Transverse colon (tissue), 4 donors: ENCODE data around the gene SELPLG. TPM values are rescaled to one million over a fixed set of nuclear protein-coding genes. Genes with fewer than 3 reads are reported as not detected.
A peak's percentile ranks its signal among the peaks of the same experiment; 100 is the strongest.
"Not testable (repeated sequence)": the region's sequence is repeated elsewhere in the genome, so short reads cannot be mapped to it uniquely, and the experiment has no call there.

Source experiments
- DNase-seq: peaks from one replicate; pipeline ENCODE4 v3.0.0-alpha.2; 2019
- H3K27ac ChIP-seq, 4 donors: fragments of 200-600 bp; sonication (generic); 2 replicates each; pipeline ENCODE4 v1.5.1; 2016 to 2018; ENCODE audit warnings: inconsistent platforms in 4 of 4
- H3K27me3 ChIP-seq: fragments of 200-600 bp; sonication (generic); 2 replicates; pipeline ENCODE4 v1.5.1; 2017; ENCODE audit warnings: inconsistent platforms
- H3K36me3 ChIP-seq, 4 donors: fragments of 200-600 bp; sonication (generic); 2 replicates each; pipeline ENCODE4 v1.5.1; 2017 to 2019; ENCODE audit warnings: inconsistent platforms in 4 of 4
- H3K4me1 ChIP-seq, 4 donors: fragments of 200-600 bp; sonication (generic); 2 replicates each; pipeline ENCODE4 v1.5.1; 2017 to 2020; ENCODE audit warnings: inconsistent platforms in 4 of 4
- H3K4me3 ChIP-seq, 4 donors: fragments of 200-600 bp; sonication (generic); 1 replicate in 1 of 4; 2 replicates in 3 of 4; pipeline versions ENCODE4 v1.5.1 to v1.6.1; 2017 to 2019; ENCODE audit warnings: inconsistent platforms in 4 of 4
- H3K9me3 ChIP-seq, 2 donors: fragments of 200-600 bp; sonication (generic); 2 replicates each; pipeline ENCODE4 v1.5.1; 2017 to 2019; ENCODE audit warnings: inconsistent platforms in 2 of 2
- EP300 ChIP-seq: sonication (generic); formaldehyde crosslinking; IDR thresholded peaks from one replicate; pipeline ENCODE4 v1.6.1; 2017; ENCODE audit warnings: antibody characterized with exemption, low read depth
- POLR2A ChIP-seq: fragments of 450-650 bp; IDR thresholded peaks from one replicate; pipeline ENCODE4 v1.6.1; 2016; ENCODE audit warnings: antibody characterized with exemption, mild to moderate bottlenecking, moderate library complexity
- POLR2AphosphoS5 ChIP-seq, 3 donors: sonication (generic); formaldehyde crosslinking; IDR thresholded peaks; one replicate each; pipeline ENCODE4 v1.6.1; 2016; ENCODE audit warnings: antibody characterized with exemption in 3 of 3
- WGBS, 2 donors: methylation state at CpG; one replicate each; pipeline ENCODE4 v1.1.5; 2018; ENCODE audit warnings: low coverage in 1 of 2; 5-methylcytosine and 5-hydroxymethylcytosine counted together
- in situ Hi-C, 4 donors: fragments of 200-750 bp; cut with MboI; loops; one replicate each; pipeline versions ENCODE4 v1.15.0 to v1.15.1; 2017; ENCODE audit warnings: low sequenced_read_pairs in 3 of 4, low pct_ligation_motif_present in 1 of 4, low pct_unique_long_range_greater_than_20kb in 1 of 4
- intact Hi-C: fragments of 100-400 bp; cut with DNase I; formaldehyde crosslinking; loops from one replicate; pipeline ENCODE4 v1.15.1; 2023; ENCODE audit warnings: low total_unique reads
- total RNA-seq, 4 donors: library from RNA; depleted of rRNA; stranded (reverse); fragments of >200 nt; gene quantifications; one replicate each; pipeline ENCODE4 v1.1.0, GENCODE V29; 2016
- TF ChIP-seq, protein P1 (sequence below), 5 experiments: fragments of 200-600 bp in 3 of 5; fragments of 450-650 bp in 2 of 5; sonication (generic) in 3 of 5; IDR thresholded peaks; 1 replicate in 2 of 5; 2 replicates in 3 of 5; pipeline ENCODE4 v1.5.1; 2016 to 2017; ENCODE audit warnings: antibody characterized with exemption in 5 of 5, inconsistent platforms in 3 of 5, mild to moderate bottlenecking in 2 of 5, moderate library complexity in 1 of 5

The SELPLG gene
- total RNA-seq, 4 donors from 2014 or later = 1.6 to 9.4 (median 3.6) TPM

DNA sequence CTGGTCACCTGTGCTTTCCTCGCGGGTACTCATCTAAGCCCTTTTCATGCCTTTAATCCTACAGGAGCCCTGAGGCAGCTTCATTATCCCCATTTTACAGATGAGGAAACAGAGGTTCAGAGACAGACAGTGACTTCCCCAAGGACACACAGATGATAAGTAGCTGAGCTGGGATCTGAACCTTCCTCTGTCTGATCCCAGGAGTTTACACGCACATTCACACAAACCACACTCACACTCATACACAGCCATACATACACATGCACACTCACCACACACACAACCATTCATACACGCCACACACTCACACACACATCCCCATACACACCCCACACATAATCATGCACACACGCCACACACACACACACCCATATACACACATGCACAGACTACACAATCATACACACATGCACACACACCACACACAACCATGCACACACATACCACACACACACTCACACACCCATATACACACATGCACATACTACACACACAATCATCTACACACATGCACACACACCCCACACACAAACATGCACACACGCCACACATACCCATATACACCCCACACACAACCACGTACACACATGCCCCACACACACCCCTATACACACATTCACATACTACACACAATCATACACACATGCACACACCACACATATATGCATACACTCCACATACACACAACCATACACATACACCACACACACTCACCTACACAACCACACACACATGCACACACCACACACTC is 38.6 kb downstream of the SELPLG start:
- H3K36me3 ChIP-seq = no peaks in the 10 kb centered on the region
- no peaks in the 10 kb centered on the region for H3K4me1 ChIP-seq
- in situ Hi-C loops (no loop called here), intact Hi-C loops (no loop called here)
- WGBS, 2 donors = 76 to 94% methylated on average over 5 to 7 of the region's 7 CpGs
- no peak for DNase-seq
- no peak overlapping the region for H3K4me3 ChIP-seq
- H3K27ac ChIP-seq = no peak overlapping the region
- H3K9me3 ChIP-seq = no peaks in the 10 kb centered on the region
- no peaks in the 10 kb centered on the region for H3K27me3 ChIP-seq
- TF ChIP-seq, protein P1, sequence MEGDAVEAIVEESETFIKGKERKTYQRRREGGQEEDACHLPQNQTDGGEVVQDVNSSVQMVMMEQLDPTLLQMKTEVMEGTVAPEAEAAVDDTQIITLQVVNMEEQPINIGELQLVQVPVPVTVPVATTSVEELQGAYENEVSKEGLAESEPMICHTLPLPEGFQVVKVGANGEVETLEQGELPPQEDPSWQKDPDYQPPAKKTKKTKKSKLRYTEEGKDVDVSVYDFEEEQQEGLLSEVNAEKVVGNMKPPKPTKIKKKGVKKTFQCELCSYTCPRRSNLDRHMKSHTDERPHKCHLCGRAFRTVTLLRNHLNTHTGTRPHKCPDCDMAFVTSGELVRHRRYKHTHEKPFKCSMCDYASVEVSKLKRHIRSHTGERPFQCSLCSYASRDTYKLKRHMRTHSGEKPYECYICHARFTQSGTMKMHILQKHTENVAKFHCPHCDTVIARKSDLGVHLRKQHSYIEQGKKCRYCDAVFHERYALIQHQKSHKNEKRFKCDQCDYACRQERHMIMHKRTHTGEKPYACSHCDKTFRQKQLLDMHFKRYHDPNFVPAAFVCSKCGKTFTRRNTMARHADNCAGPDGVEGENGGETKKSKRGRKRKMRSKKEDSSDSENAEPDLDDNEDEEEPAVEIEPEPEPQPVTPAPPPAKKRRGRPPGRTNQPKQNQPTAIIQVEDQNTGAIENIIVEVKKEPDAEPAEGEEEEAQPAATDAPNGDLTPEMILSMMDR (IDR thresholded peaks at IDR 0.05) = no peak
- TF ChIP-seq EP300 = no peak
- TF ChIP-seq POLR2A = no peak

DNA sequence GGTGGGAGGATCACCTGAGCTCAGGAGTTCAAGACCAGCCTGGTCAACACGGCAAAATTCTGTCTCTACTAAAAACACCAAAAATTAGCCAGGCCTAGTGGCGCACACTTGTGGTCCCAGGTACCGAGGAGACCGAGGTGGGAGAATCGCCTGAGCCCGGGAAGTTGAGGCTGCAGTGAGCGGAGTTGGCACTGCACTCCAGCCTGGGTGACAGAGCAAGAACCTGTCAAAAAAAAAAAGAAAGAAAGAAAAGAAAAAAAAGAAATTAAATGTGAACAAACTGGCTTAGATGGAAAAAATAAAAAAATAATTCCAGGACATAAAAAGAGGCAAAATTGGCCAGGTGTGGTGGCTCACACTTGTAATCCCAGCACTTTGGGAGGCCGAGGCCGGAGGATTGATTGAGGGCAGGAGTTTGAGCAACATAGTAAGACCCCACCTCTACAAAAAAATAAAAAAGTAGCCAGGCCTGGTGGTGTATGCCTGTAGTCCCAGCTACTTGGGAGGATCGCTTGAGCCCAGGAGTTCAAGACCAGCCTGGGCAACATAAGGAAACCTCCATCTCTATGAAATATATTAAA is 39.3 kb downstream of the SELPLG start:
- H3K9me3 ChIP-seq = no peaks in the 10 kb centered on the region
- TF ChIP-seq, protein P1 (IDR thresholded peaks at IDR 0.05) = no peak
- TF ChIP-seq EP300 (no peak), POLR2AphosphoS5 (IDR thresholded peaks at IDR 0.05) (no peak)
- intact Hi-C loops = no loop called here
- no peak for DNase-seq
- no peak overlapping the region for H3K4me3 ChIP-seq
- H3K27ac ChIP-seq = peak overlapping the region in 1 of 4 donors; percentile 4
- in situ Hi-C loops = no loop called here
- H3K36me3 ChIP-seq = no peaks in the 10 kb centered on the region
- WGBS, 2 donors = 85 to 93% methylated on average over 7 to 10 of the region's 10 CpGs
- H3K4me1 ChIP-seq = no peaks in the 10 kb centered on the region
- no peaks in the 10 kb centered on the region for H3K27me3 ChIP-seq

DNA sequence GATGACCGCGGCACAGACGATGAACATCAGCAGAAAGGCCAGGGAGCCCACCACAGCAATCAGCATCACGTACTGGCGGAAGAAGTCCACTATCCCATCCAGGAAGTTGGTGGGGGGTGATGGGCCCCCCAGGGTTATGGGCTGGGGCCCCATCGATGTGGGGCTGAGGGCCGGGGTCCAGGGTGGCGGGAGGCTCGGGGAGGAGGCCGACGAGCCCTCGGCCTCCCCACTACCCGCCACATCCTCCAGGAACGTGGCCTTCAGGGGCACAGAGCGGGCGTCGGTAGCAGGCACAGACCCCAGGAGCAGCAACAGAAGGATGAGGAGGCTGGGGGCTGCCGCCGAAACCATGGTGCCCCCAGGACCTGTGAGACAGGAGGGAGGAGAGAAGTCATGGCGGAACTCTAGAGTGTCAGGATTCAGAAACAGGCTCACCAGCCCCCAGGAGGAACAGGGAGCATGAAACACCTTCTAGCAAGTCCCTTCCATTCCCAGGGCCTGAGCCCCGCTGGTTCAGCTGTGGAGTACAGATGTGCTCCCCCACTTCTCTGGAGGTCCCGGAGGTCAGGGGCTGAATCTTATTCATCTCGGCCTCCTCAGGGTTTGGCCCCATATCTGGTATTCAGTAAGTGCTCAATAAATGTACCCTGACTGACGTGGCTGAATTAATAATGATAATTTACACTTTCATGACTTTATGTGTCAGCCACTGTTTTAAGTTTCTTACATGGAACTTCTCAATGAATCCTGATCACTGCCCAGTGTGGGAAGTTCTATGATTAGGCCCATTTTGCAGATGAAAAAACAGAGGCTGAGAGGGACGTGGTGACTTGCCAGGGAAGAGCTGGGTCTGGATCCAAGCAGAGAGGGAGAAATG is 41.4 kb downstream of the SELPLG start:
- Histone ChIP-seq H3K27ac (no peak overlapping the region), H3K4me1 (peaks cover 0 to 3% (median 0%) of the 10 kb centered on the region in 4 donors), H3K27me3 (no peaks in the 10 kb centered on the region), H3K4me3 (no peak overlapping the region), H3K9me3 (no peaks in the 10 kb centered on the region), H3K36me3 (no peaks in the 10 kb centered on the region)
- intact Hi-C loops (no loop called here), in situ Hi-C loops (no loop called here)
- WGBS, 2 donors = 93 to 95% methylated on average over 3 to 25 of the region's 25 CpGs
- TF ChIP-seq POLR2AphosphoS5 (IDR thresholded peaks at IDR 0.05) = no peak
- TF ChIP-seq EP300 = no peak
- no peak for TF ChIP-seq POLR2A
- TF ChIP-seq, protein P1 (IDR thresholded peaks at IDR 0.05) = no peak
- DNase-seq = no peak

DNA sequence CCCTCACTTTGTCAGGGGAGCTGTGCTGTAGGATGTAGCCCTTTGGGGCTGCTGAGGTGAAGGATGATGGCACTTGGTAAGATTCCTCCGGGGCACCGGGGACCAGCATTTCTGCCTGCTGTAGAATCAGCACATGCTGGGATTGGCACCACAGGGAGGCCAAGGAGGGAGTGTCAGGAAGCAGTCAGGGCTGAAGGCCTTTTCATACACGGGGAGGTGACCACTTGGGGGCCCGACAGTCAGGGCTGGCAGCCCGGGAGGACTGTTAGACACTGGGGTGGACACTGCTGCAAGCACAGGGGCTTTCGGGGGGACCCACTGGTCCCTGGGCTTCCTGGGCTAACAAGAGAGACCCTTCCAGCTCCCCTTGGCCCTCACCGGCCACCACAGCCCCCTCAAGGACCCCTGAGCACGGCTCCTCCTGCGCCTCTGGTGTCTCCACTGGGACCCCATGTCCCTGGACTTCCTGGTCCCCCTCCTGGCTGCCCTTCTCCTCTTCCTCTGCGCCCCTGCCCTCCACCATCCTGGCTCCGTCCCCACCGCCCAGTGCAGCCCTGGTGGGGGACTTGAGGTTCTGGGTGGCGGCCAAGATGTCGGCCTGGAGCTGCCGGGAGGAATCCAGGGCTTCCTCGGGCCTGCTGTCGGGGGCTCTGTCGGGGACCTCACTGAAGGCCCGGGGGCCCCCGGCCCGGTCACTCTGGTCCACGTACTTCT is 42.3 kb downstream of the SELPLG start:
- WGBS, 2 donors = 60 to 93% methylated on average over 1 to 22 of the region's 22 CpGs
- no peak for DNase-seq
- Histone ChIP-seq H3K4me3 (no peak overlapping the region), H3K4me1 (peaks cover 0 to 3% (median 0%) of the 10 kb centered on the region in 4 donors), H3K9me3 (no peaks in the 10 kb centered on the region), H3K27ac (no peak overlapping the region), H3K36me3 (no peaks in the 10 kb centered on the region), H3K27me3 (no peaks in the 10 kb centered on the region)
- in situ Hi-C loops (no loop called here), intact Hi-C loops (no loop called here)
- TF ChIP-seq POLR2A (no peak), EP300 (no peak), POLR2AphosphoS5 (IDR thresholded peaks at IDR 0.05) (no peak)
- TF ChIP-seq, protein P1 (IDR thresholded peaks at IDR 0.05) = no peak

- intact Hi-C loops = not testable (repeated sequence)
Observed at GRCh38 chr12:108590463-108590862, 43.2 kb downstream of the SELPLG start.

More at GRCh38 chr12:108590463-108590862, 43.2 kb downstream of the SELPLG start:
- DNase-seq, H3K4me3 ChIP-seq, H3K27me3 ChIP-seq, H3K36me3 ChIP-seq, in situ Hi-C loops, H3K4me1 ChIP-seq, H3K27ac ChIP-seq, H3K9me3 ChIP-seq: not testable (repeated sequence)
- WGBS, 2 donors = 95% methylated on average over 9 of the region's 9 CpGs; no CpG with 5 or more reads in 1 of the 2 donors
